Measurements from ENCODE around the gene JMJD1C.

Gene JMJD1C

DNA sequence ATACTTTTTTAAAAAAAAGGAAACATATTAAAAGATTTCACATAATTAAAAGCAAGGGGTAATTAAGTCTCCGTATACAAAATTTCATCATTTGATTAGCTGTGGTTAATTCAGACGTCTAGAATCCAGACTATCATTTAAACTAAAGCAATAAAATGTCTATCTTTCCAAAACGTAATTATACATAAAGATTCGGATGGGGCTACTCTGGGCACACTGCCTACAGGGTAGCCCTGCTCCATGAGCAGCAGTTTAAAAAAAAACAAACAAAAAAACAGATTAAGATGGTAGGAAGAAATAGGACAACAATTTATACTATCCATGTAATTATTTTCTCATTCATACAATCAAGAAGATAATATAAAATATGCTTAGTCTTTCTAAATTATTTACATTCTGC is 236.6 kb downstream of the JMJD1C start:
- no peak for DNase-seq (ENCODE audit: low read depth in 4 of 4, low spot score in 1 of 4)

GRCh38 chr10:63228237-63228636 is 237.5 kb downstream of the JMJD1C start:
- DNase-seq (ENCODE audit: low read depth in 4 of 4, low spot score in 1 of 4), result no peak

DNA sequence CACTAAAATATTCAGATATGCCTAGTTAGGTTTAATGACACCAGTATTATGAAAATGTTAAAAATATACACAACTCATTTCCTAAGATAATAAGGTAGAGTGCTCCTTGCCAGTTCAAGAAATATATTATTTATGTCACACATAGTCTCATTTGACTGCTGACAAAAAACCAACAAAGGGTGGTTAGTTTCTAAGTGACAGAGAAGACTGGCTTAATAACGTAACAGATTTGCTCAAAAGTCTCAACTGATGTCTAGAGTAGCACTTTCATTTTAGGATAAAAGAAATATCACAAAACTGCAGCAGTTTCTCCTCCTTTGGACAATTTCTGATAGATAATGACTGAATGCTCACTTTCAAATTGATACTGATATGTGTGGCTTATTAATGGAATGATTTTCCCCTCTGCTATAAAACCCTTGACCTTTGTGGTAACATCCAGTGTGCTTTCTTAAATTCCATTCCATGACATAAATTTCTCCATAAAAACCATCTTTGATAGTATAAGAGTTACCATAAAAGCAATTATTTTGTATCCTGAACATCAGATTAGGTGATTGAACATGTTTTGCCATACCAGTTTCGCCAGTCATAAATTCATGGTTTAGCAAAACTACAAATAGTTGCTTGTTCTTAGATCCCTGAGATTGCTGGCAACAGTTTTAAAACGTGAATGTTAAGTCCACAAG is 238.4 kb downstream of the JMJD1C start:
- DNase-seq (ENCODE audit: low read depth in 4 of 4, low spot score in 1 of 4), result no peak

- DNase-seq (ENCODE audit: low read depth in 4 of 4, low spot score in 1 of 4), result no peak
Measured at GRCh38 chr10:63224241-63224640, 241.5 kb downstream of the JMJD1C start.

GRCh38 chr10:63221950-63222349 is 243.8 kb downstream of the JMJD1C start:
- DNase-seq (ENCODE audit: low read depth in 4 of 4, low spot score in 1 of 4), result no peak

- no peak for DNase-seq (ENCODE audit: low read depth in 4 of 4, low spot score in 1 of 4)
Measured at GRCh38 chr10:63219749-63220148, 246.0 kb downstream of the JMJD1C start.

DNA sequence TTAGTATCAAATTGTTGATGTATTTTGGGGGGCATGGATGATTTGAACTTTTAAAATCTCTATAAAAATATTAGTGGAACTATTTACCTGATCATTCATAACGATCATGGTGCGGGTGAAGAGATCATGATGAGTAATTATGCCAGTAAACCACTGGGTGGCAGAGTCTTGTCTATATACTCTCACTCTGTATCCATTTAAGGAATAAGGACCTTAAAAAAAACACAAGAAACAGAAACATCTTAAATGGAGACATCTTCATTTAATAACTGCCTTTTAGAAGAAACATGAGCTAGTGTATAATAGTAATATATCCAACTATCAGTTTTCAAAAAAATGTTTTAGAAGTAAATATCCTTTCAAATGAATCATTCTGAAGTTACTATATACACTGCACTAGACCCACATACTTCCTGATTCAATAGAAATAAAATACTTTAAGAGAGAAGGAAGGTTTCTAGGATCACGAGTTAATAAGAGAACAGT is 248.6 kb downstream of the JMJD1C start:
- no peak for DNase-seq (ENCODE audit: low read depth in 4 of 4, low spot score in 1 of 4)

DNA sequence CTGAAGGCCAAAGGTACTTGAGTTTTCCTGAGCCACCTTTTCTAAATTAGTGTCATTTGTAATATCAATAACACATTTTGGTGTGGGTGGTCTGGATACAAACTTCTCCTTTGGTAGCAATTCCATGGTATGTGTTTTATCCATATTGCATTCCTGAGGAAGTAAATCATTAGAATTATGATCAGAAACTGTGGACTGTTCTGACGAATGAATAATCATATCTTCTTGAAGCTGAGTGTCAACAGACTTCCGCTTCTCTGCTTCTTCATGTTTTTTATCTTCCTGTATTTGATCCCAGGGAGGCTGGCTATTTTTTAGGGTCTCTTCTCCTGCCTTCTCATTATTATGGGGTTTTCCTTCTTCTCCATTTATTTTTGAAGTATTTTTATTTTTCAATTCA is 251.2 kb downstream of the JMJD1C start:
- no peak for DNase-seq (ENCODE audit: low read depth in 4 of 4, low spot score in 1 of 4)

DNA sequence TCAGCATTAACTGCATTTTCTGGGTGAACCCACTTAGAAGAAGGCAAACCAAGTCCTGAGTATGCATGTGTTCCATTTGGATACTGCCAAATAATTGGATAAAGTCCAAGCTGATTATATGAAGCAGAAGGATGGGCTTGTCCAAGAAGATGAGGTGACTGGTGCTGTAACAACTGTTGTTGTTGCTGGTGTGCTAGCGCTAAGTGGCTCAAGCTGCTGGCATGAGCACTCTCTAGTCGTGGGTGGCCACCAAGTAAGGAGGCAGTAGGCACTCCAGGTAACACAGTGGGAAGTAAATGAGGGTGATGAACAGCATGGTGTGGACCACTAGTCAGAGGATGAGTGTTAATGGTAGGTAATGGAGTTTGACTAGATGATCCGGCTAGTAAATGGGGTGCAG is 252.3 kb downstream of the JMJD1C start:
- DNase-seq (ENCODE audit: low read depth in 4 of 4, low spot score in 1 of 4), result no peak

- DNase-seq (ENCODE audit: low read depth in 4 of 4, low spot score in 1 of 4), result no peak
Measured at GRCh38 chr10:63210611-63211196, 255.1 kb downstream of the JMJD1C start.

DNA sequence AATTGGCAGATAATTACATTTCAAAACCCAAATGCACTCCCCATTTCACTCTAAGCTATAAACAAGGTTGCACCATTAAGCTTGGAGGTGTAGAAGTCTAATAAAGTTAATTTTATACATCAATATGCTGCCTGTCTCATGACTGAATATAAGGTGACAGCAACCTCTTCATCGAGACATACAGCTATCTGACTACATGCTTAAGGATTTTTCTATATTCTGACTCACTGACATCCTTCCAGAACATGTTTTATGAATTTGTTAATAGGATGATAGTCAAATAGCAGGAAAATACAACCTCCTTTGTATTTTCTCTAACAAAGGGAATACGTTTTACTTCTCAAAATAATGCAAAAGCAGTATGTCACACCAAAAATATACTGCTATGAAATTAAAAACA is 256.1 kb downstream of the JMJD1C start:
- DNase-seq (ENCODE audit: low read depth in 4 of 4, low spot score in 1 of 4), result no peak

DNA sequence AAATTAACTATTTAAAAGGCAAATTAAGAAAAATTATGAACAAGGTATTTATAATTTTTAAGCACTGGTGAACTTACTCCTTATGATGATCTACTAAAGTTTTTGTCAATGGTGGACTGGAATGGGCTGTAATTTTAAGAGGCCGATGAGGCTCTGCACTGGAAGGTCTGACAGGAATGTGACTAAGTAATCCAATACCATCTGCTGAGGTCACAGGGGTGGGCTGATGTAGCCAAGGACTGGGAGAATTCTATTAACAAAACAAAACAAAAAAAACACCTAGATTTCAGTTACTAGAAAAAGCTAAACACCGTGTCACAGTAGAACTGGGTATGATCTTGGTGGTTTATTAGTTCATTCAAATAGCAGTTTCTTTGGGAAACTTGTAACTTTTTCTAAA is 256.8 kb downstream of the JMJD1C start:
- DNase-seq (ENCODE audit: low read depth in 4 of 4, low spot score in 1 of 4), result no peak

- no peak for DNase-seq (ENCODE audit: low read depth in 4 of 4, low spot score in 1 of 4)
Measured at GRCh38 chr10:63206997-63207811, 258.6 kb downstream of the JMJD1C start.

DNA sequence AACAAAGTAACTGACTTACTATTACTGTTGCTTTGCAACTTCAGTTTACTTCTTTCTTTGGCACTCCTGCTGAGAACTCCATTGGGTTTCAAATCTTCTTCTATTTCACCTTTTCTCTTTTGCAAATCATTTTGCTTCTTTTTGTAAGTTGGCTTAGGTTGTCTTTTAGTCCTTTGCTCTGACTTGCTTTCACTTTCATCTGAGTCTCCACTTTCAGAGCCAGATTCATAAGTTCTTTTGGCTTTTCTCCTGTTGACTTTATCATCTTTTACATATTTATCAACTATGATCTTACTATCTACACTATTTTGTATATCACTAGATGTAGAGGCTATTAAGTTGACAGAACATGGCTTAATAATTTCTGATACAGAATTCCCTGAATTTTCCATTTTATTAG is 259.2 kb downstream of the JMJD1C start:
- DNase-seq (ENCODE audit: low read depth in 4 of 4, low spot score in 1 of 4), result no peak

DNA sequence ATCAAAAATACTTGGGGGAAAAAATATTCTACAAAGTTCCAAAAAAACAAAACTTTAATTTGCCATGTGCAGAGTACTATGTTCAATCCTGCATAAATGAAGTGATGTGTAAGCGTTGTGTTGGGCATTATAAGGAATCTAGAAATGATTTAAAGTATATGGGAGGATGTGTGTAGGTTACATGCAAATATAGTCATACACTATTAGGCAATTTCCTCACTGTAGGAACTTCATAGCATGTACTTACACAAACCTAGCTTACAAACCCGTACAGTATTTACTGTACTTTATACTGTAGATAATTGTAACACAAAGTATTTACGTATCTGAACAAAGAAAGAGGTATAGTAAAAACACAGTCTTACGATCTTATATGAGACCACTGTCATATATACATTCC is 260.4 kb downstream of the JMJD1C start:
- DNase-seq (ENCODE audit: low read depth in 4 of 4, low spot score in 1 of 4), result no peak

DNA sequence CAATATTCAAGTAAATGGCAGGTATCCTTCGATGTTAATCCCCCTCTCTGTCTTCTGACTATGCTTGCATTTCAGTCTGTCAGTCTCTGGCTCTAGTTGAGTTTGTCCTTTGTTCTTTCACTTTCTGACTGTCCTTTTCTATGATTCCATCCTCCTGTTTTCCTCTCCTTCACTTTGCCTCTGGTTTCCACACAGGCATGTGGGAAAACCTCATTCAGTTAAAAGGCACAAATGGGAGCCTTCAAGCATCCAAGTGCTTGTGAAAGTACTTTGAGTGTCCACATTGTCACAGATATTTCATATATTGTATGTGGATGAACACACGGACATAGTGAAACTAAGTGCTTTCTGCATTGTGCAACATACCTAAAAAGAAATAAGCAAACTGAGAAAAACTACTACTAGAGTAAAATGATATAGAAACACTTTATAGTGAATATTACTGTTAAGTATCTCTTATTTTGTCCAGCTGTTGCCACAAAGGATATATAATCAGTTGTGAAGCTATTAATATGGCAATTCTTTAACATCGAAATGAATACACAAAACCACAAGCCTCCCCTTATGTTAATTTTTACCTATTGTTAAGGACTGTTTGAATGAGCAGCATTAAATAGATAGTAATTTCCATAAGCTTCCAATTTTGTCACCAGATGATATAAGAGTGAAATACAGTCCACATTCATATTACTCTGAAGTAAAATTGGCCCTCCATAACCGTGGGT is 260.9 kb downstream of the JMJD1C start:
- no peak for DNase-seq (ENCODE audit: low read depth in 4 of 4, low spot score in 1 of 4)

- no peak for DNase-seq (ENCODE audit: low read depth in 4 of 4, low spot score in 1 of 4)
Measured at GRCh38 chr10:63201118-63201517, 264.7 kb downstream of the JMJD1C start.

DNA sequence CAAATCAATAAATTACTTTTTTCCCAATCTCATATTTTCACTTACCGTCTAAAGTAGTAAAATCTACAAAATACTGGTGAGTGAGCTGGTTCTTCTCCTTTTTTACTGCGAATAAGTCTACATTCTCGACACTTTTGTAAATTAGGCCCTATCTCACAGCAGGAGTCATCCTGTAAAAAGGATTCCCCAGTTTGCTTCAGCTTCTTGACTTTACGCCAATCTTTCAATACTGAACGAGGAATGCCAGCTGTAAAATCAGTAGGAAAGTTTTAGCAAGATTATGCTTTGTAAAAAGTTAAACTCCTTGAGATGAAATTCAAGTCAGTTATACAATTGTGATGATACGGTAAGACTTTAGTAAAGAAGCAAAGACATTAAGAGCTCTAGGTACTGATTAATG is 265.3 kb downstream of the JMJD1C start:
- DNase-seq (ENCODE audit: low read depth in 4 of 4, low spot score in 1 of 4), result no peak

DNA sequence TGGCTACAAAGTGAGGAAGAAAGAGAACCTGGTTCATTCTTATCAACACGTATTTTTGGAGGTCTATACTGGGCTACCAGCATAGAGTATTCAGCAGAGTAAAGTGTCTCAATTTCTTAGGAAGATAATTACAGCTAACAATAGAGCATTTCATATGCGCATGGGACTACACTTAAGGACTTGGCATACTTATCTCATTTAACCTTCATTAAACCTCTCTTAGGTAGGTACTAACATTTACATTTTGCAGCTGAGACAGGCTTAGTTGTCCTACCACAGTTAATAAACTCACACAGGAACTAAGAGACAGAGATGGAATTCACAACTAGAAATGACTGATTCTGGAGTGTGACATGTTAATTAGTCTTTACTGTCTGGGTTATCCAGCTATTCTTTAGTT is 266.1 kb downstream of the JMJD1C start:
- no peak for DNase-seq (ENCODE audit: low read depth in 4 of 4, low spot score in 1 of 4)

DNA sequence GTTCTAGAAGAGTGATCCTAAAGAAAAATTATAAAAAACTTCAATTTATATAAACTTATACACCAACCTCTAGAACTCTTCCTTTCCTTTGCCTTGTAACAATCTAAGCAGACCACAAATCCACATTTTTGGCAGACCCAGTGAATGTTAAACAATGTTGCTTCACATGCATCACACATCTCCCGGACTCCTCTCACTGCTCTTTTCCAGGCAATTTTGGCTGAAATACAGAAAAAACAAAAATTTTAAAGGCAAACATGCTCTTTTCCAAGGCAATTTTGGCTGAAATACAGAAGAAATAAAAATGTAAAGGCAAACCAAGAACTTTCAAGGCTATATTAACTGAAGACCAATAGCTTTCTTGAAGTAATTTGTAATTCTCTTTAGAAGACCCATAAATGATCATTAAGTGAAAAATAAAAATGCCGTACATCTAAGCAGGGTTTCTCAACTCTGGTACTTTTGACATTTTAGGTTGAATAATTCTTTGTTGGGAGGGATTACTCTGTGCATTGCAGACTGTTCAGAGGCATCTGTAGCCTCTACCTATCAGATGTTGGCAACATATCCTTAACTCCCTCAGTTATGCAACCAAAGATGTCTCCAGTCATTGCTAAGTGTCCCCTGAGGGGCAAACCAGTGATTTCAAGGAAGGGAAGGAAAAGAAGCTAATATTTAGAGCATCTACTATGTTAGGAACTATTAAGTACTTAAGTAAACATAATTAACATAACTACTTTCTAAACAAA is 268.3 kb downstream of the JMJD1C start:
- DNase-seq (ENCODE audit: low read depth in 4 of 4, low spot score in 1 of 4), result no peak

DNA sequence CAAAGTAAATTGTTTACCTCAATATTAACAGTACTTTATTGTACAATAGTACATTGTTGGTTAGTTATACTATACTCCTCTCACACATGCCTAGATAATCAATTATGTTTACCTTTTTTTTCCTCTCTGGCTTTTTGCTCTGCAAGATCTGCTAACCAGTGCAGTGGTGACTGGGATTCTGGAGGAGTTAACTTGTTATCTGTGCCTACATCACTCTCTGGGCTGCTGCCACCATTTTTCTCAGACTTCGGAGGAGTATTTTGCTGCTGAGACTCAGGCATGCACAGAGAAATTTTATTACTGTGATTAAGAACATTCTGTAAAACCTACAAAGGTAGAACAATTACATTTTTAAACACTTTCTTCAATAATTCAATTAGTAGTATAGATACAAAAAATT is 273.0 kb downstream of the JMJD1C start:
- DNase-seq (ENCODE audit: low read depth in 4 of 4, low spot score in 1 of 4), result no peak
